HG03280 (cell line): ENCODE results near the gene UMAD1.

Source experiments
- ATAC-seq: cut with Tn5 transposase; IDR thresholded peaks from one replicate; pipeline ENCODE4 v1.9.1; 2021; ENCODE audit warnings: mild to moderate bottlenecking, moderate library complexity; ENCODE audit not compliant: unreplicated experiment

The UMAD1 gene

DNA sequence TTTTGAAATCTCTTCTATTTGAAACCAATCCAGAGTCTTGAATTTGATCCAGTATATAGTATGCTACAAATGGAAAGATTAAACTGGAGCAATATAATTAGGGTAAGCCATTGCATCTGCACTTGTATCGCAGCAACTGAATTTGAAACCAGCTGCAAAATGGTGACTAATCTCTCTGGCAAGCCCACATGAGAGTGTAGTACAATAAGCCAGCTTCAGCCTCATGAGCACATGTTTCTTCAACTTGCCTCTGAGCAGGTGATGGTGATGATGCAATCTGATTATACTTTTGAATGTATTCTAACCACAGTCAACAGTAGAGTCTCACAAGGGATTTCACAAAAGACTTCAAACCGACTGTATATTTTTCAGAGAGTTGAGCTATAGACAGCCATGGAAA lies 78.7 kb downstream of the UMAD1 start:
- ATAC-seq = peak; percentile 95

DNA sequence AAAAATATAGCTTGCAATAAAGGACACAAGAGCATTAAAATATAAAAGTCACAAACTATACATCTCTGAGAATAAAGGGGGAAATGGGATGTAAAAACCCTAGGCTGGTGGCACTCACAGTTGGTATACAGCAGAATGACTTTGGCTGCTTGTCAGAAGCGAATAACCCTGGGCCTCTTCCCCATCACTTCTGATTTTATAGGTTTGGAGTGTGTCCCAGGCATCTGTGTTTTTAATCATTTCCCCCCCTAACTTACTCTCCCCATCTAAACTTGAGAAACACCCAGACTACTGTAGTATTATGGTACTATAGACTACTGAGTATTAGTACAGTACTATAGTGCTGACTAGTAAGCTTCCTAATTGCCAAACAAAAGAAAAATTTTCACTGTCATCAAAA lies 79.6 kb downstream of the UMAD1 start:
- no peak for ATAC-seq

DNA sequence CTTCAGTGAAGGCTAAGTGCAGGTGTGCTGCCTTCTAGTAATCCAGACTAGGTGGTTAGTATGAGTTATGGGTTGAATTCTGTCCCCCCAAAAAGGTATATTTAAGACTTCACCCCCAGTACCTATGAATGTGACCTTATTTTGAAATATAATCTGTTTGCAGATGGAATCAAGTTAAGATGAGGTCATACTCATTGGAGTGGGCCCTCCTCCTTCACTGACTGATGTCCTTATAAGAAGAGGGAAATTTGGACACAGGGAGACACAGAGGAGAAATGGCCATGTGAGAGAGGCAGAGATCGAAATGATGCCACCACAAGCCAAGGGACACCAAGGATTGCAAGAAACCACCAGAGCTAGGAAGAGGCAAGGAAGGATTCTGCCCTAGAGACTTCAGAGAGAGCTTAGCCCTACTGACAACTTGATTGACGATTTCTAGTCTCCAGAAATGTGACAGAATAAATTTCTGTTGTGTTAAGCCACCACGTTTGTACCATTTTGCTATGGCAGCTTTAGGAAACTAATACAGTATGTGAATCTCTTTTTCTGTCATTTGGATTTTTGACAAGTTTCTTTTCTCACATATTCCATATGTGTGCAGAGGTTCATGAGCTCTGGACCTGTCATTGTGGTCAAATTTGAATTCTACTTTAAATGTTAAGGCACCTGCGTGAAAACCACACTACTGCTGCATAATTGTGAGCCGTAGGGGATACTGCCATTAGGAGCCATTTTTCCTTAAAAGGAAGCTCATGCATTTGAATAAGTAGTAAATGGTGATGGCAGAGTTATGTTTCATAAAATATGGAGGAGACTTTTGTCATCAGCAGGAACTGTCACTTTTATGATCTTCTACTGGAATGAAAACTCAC lies 80.4 kb downstream of the UMAD1 start:
- ATAC-seq = no peak

- ATAC-seq = no peak
Observed at GRCh38 chr7:7731732-7732131, 91.2 kb downstream of the UMAD1 start.

DNA sequence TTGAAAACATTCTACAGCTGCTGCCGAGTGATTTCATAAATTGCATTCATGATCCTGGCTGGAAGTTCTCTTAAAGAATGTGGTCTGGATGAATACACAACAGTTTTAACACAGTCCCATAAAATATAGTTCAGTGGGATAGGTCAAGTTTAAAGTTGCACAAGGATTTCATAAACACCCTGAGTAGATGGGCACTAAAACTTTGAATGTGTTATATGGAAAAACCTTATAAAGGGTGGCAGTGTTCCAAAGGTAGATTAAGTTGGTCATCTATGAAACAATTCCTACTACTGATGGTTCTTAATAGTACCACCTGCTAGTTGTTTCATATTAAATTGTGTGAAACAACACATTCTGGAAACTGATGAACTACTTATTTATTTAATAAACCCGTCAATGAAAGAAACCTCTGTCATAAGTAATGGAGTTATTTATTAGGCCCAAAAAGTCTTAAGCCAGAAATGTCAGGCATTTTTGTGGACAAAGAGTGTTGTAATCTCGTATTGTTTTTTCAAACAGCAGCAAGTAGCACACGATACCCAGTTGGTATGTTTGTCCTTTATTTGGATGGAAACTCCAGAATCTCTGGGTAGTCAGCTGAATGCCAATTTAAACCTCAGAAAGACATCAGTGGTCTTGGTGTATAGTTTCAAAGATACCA lies 92.2 kb downstream of the UMAD1 start:
- no peak for ATAC-seq

DNA sequence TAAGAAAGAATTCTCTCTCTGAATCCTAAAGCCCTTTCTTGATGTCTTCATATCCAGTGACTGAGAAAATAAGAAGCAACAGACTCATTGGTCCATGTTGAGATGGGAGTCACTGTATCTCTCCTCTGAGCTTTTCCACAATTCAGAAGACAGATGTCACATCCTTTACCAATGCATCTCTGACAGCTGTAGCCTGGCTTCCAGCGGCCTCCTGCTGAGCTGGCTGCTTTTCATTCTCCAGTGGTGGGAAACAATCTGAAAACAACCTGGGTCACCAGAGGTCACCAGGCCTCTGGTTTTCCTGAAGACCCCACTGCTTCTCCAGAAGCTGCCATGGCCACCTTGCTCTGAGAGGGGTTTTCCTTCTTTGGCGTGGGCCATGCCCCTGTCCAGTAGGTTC lies 96.1 kb downstream of the UMAD1 start:
- no peak for ATAC-seq

DNA sequence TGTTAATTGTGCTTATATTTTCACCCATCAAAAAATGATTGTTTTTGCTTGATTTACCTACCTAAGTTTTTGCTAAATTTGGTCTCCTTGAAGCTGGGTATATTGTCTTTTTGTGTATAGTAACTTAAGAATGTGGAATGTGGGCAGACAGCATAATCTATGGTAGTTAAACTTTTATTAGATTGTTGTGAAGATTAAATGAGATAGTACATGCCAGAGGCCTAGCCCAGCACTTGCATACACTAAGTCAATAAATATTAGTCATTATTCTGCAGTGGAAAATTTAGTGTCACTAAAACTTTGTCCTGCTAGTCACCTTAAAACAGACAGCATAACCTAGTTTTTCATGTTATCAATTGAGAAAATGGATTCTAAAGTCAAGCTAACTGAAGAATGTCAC lies 97.1 kb downstream of the UMAD1 start:
- ATAC-seq = no peak

- ATAC-seq = no peak
Observed at GRCh38 chr7:7738177-7738576, 97.6 kb downstream of the UMAD1 start.

- no peak for ATAC-seq
Observed at GRCh38 chr7:7738622-7739021, 98.1 kb downstream of the UMAD1 start.

DNA sequence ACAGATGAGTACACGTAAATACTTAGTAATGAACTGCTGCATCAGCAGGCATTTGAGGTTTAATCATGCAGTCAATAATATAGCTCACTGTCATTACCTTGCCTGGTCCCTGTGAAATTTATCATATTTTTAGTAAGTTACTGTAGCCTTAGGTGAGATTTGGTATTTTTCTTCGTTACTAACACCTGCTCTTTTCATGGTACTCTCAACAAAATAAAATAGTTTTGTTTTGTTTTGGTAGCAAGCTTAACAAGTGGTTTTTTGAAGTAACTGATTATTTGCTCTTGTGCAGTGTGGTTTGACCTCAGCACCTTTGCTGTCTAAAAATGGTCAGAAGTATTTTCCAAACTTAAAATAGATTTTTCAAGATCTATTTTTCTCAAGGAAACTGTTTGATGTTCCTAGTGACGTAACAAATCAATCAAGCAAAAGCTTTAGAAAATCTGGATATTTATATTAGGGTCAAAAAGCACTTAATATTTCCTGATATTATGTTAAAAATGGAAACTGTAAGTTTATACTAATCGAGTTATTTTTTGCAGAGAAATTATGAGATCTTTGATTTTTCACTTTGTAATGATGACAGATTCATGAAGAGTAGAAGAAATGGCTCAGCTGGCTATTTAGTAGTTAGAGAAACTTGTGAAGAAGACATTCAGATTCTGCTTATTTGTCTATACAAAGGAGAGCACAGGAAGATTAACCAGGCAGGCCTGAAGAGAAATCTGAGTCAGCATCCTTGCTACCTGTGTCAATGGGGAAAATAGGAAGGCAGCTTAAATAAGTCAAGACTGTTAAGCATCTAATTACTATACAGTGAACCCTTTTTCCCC lies 98.9 kb downstream of the UMAD1 start:
- no peak for ATAC-seq

GRCh38 chr7:7740037-7740355 lies 99.4 kb downstream of the UMAD1 start:
- no peak for ATAC-seq

DNA sequence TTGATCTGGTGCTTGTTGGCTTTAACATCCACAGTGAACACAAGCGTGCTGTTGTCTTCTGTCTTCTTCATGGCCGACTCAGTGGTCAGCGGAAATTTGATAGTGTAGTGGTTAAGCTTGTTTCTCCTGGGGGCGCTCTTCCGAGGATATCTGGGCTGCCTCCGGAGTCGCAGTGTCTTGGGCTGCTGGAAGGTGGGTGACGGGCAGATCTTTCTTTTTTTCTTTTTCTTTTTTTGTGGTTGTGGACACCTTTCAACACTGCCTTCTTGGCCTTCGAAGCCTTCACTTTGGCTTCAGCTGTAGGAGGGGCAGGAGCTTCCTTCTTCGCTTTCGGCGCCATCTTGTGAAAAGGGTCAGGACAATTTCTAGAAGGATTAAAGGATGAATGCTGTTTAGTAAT lies 101.7 kb downstream of the UMAD1 start:
- no peak for ATAC-seq

GRCh38 chr7:7745258-7745657 lies 104.7 kb downstream of the UMAD1 start:
- ATAC-seq = no peak

DNA sequence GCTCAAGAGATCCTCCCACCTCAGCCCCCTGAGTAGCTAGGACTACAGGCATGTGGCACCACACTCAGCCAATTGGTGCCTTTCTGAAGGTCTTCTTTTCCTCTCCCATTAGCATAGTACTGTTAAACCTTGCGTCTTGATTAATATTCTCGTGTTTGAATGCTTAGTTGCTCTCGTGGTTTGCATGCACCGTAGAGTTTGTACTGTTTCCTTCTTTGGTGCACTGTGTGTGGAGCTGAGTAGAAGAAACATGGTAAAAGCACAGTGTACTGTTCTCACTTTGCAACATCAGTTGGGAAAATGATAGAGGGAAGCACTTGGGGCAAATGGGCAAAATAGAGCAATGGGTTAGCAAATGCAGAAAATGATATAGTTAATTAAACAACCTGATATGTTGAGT lies 105.4 kb downstream of the UMAD1 start:
- ATAC-seq = no peak

DNA sequence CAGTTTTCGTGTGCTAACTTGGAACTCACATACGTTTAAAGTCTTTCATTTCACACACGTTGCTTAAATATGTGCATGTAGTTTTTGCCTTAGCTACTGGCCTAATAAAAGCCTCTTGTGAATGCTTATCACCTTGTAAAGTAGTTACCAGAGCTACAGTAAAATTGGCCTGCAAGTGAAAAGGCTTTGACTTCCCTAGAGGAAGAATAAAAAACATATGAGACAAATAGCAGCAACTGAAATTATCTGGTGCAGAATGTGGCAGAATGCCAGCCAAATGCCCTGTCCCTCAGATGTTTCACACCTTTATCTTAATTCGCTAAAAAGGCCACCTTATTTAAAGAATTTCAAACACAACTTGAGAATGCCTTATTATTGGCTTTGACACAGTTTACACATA lies 105.9 kb downstream of the UMAD1 start:
- no peak for ATAC-seq

- no peak for ATAC-seq
Observed at GRCh38 chr7:7750571-7751242, 110.2 kb downstream of the UMAD1 start.

- ATAC-seq = no peak
Observed at GRCh38 chr7:7751243-7752092, 110.9 kb downstream of the UMAD1 start.

DNA sequence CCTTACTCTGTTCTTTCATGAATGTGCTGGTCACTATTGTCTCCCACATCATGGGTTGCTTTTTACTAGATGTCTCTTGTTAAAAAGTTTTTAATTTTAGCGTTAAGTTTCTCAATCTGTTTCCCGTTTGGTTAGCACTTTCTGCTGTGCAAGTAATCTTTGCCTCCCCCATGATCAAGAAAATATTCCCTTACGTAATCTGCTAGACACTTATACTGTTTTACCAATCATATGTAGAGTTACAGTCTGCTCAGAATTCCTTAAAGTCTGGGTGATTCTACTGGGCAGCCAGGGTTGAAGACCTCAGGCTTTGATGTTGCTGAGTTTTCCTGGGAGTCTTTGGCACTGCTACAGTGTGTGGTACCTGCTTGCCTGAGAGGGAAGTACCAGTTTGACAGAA lies 116.0 kb downstream of the UMAD1 start:
- ATAC-seq = no peak

DNA sequence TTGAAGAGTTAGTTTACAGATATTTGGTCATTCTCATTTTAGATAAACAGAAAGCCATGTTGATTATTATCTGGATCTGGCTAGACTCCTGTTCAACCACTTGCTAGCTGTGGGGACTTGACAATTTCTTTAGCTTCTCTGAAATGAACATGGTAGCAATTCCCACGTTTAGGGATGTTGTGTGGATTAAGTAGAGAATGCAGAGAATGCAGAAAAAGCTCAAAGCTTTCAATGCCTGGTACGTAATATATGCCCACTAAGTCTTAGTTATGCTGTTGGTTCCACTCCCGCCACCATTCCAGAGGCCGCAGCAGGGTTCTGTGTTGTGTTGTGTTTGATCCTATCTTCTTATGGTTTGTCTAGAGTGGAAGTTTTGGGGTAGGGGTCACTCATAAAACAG lies 117.0 kb downstream of the UMAD1 start:
- ATAC-seq = no peak

DNA sequence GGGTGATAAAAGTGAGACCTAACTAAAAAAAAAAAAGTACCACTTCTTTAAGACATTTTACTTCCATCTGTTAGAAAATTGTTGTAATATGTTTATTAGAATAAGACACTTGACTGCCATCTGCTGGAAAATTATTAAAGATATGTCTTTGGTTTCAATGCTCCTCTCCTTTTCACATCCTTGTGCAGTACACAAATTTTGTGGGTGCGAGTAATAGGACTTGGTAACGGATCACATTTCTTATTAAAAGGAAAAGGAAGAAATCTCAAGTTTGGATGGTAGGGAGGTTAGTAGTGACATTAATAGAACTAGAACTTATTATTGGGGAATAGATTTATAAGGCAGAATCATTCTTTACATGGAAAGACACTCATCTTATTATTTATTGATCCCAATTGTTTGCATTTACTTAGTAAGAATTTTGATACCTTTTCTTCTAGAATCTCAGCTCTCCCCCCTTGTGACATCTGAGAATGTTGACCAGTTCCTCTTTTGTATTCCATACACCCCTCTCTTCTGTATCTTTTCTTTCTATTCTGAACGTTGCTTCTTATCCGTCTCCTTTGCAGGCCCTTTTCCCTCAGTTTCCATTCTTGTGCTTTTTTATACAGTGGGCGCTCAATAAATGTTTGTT lies 120.9 kb downstream of the UMAD1 start:
- no peak for ATAC-seq
